SU-DHL-6 (cell line): ENCODE data around the gene WNT7B.

Source experiments
- H2AFZ ChIP-seq: fragments of 200-600 bp; sonication (generic); 2 replicates; pipeline ENCODE4 v1.6.1; 2014; ENCODE audit warnings: low read depth, mild to moderate bottlenecking, moderate library complexity, mixed read lengths, antibody characterized with exemption, low read length; ENCODE audit not compliant: severe bottlenecking
- H3F3A ChIP-seq: fragments of 200-600 bp; shearing (Covaris generic); 2 replicates; pipeline ENCODE4 v1.6.0; 2016; ENCODE audit warnings: antibody characterized with exemption, mild to moderate bottlenecking; ENCODE audit not compliant: insufficient read depth
- H3K27ac ChIP-seq: fragments of 200-600 bp; sonication (generic); 2 replicates; pipeline ENCODE4 v1.5.1; 2016; ENCODE audit warnings: low read depth, mild to moderate bottlenecking, low read length, moderate library complexity, mixed read lengths
- H3K27me3 ChIP-seq: fragments of 200-600 bp; sonication (generic), shearing (Covaris generic); 2 replicates; pipeline ENCODE4 v1.6.0; 2014; ENCODE audit warnings: mild to moderate bottlenecking, low read length
- H3K36me3 ChIP-seq: fragments of 200-600 bp; sonication (generic); 2 replicates; pipeline ENCODE4 v1.6.1; 2014; ENCODE audit warnings: mild to moderate bottlenecking, low read length, mixed read lengths
- H3K4me2 ChIP-seq: fragments of 300-600, 200-600 bp; shearing (Covaris generic), sonication (generic); 2 replicates; pipeline ENCODE4 v1.6.0; 2014; ENCODE audit warnings: low read length, low read depth, mild to moderate bottlenecking; ENCODE audit not compliant: poor library complexity, severe bottlenecking
- H3K4me3 ChIP-seq: fragments of 200-600 bp; sonication (generic); 2 replicates; pipeline ENCODE4 v1.5.1; 2014; ENCODE audit warnings: antibody characterized with exemption, low read length, mild to moderate bottlenecking, mixed read lengths; ENCODE audit not compliant: insufficient read depth, poor library complexity, severe bottlenecking
- H3K79me2 ChIP-seq: fragments of 200-600 bp; sonication (generic); 2 replicates; pipeline ENCODE4 v1.6.1; 2014; ENCODE audit warnings: mild to moderate bottlenecking, low read length, moderate library complexity; ENCODE audit not compliant: insufficient read depth
- H3K9ac ChIP-seq: fragments of 200-600 bp; sonication (generic); 2 replicates; pipeline ENCODE4 v1.7.0; 2014; ENCODE audit warnings: mild to moderate bottlenecking, low read length
- H3K9me2 ChIP-seq: fragments of 200-600 bp; sonication (generic); replicated peaks from 2 replicates; pipeline ENCODE4 v1.6.1; 2014; ENCODE audit warnings: low read length; ENCODE audit not compliant: insufficient read depth
- H3K9me3 ChIP-seq: fragments of 200-600 bp; sonication (generic); 2 replicates; pipeline ENCODE4 v1.6.1; 2014; ENCODE audit warnings: low read length, mixed read lengths; ENCODE audit not compliant: insufficient read depth
- H4K20me1 ChIP-seq: fragments of 200-600 bp; sonication (generic); 2 replicates; pipeline ENCODE4 v1.6.1; 2014; ENCODE audit warnings: low read depth, mild to moderate bottlenecking, antibody characterized with exemption, low read length, moderate library complexity, mixed read lengths
- CTCF ChIP-seq: fragments of 200-600 bp; sonication (generic); IDR thresholded peaks from one replicate; pipeline ENCODE4 v1.5.1; 2017; ENCODE audit warnings: antibody characterized with exemption, mild to moderate bottlenecking, low read length, moderate library complexity; ENCODE audit not compliant: insufficient read depth, poor library complexity, severe bottlenecking
- EZH2phosphoT487 ChIP-seq: fragments of 200-600 bp; sonication (generic), shearing (Covaris generic); conservative IDR thresholded peaks from 2 replicates; pipeline ENCODE4 v1.6.1; 2018; ENCODE audit warnings: mild to moderate bottlenecking, antibody characterized with exemption, low read length, moderate library complexity, mixed read lengths

The WNT7B gene

GRCh38 chr22:45964372-45964771 is 12.6 kb downstream of the WNT7B start:
- no peaks in the 10 kb centered on the region for H3K27me3 ChIP-seq
- TF ChIP-seq CTCF, result no peak
- TF ChIP-seq EZH2phosphoT487, result no peak
- H3K4me3 ChIP-seq, result no peak overlapping the region
- H4K20me1 ChIP-seq, result no peaks in the 10 kb centered on the region
- no peaks in the 10 kb centered on the region for H3K79me2 ChIP-seq
- no peaks in the 10 kb centered on the region for H3K9me2 ChIP-seq
- no peak overlapping the region for H3K4me2 ChIP-seq
- H3K9me3 ChIP-seq, result no peaks in the 10 kb centered on the region
- H3K9ac ChIP-seq, result no peak overlapping the region
- no peak overlapping the region for H2AFZ ChIP-seq
- H3K27ac ChIP-seq, result no peak overlapping the region
- no peaks in the 10 kb centered on the region for H3K36me3 ChIP-seq
- no peaks in the 10 kb centered on the region for H3F3A ChIP-seq

DNA sequence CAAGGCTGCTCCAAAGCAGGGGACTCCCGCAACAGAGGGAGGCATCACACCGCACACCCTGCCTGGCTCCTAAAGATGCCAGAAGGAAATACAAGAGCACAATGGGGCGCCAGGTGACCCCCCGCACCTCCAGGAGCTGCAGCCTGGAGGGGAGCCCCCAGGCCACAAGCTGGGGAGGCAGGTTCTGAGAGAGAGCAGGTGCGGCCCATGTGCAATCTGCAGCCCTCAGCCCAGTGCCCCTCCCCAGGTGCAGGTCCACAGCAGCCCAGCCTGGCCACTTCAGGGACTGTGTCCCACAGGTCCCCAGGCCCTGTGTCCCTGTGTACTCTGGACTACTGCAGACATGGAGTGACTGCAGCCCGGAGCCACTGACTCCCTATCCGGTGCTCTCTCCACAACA is 13.1 kb downstream of the WNT7B start:
- H3F3A ChIP-seq, result no peaks in the 10 kb centered on the region
- H2AFZ ChIP-seq, result no peak overlapping the region
- H3K27me3 ChIP-seq, result no peaks in the 10 kb centered on the region
- no peaks in the 10 kb centered on the region for H3K9me2 ChIP-seq
- H3K4me3 ChIP-seq, result no peak overlapping the region
- H3K27ac ChIP-seq, result no peak overlapping the region
- no peaks in the 10 kb centered on the region for H3K36me3 ChIP-seq
- H3K79me2 ChIP-seq, result no peaks in the 10 kb centered on the region
- H3K9me3 ChIP-seq, result no peaks in the 10 kb centered on the region
- H3K9ac ChIP-seq, result no peak overlapping the region
- TF ChIP-seq EZH2phosphoT487 (no peak), CTCF (no peak)
- no peak overlapping the region for H3K4me2 ChIP-seq
- H4K20me1 ChIP-seq, result no peaks in the 10 kb centered on the region

DNA sequence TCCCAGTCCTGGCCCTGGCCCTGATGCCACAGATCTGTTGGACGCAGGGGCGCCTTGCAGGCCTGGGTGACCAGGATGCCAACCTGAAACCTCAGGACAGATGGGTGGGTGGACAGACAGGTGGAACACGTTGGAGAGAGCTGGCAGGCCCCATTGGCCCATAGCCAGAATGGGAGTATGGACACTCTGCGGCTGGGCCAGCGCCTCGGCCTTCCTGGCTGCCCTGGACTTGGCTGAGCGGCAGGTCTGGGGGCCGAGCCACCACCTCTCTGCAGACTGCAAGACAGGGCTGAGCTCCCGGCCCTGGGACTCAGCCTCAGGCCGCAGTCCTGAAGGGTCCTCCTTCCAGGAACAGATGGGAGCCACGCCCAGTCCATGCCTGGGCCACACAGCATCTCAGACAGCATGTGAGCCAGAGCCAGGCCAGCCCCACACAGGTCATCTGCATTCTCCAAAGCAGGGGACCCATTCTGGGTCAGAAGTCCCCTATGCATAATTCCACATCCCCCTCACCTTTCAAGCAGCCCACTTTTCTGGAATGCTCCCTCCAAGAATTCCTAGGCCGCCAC is 14.1 kb downstream of the WNT7B start:
- no peak overlapping the region for H3K9ac ChIP-seq
- no peak overlapping the region for H3K4me3 ChIP-seq
- H3K79me2 ChIP-seq, result no peaks in the 10 kb centered on the region
- no peak overlapping the region for H3K27ac ChIP-seq
- no peaks in the 10 kb centered on the region for H4K20me1 ChIP-seq
- H3K27me3 ChIP-seq, result no peaks in the 10 kb centered on the region
- H3K9me3 ChIP-seq, result no peaks in the 10 kb centered on the region
- no peaks in the 10 kb centered on the region for H3F3A ChIP-seq
- H2AFZ ChIP-seq, result no peak overlapping the region
- H3K9me2 ChIP-seq, result no peaks in the 10 kb centered on the region
- H3K4me2 ChIP-seq, result no peak overlapping the region
- TF ChIP-seq CTCF (no peak), EZH2phosphoT487 (no peak)
- no peaks in the 10 kb centered on the region for H3K36me3 ChIP-seq
